HCT116 (cell line): ENCODE measurements around the gene PXDN. TPM values are rescaled to one million over a fixed set of nuclear protein-coding genes. Genes with fewer than 3 reads are reported as not detected.

Source experiments
- ATAC-seq: fragments of 200-7000 bp; cut with Tn5 transposase; 2 replicates; pipeline ENCODE4 v1.9.1; 2020; ENCODE audit warnings: mild to moderate bottlenecking, moderate library complexity
- BruUV-seq: library from RNA; stranded (reverse); fragments of 400-500 nt; replicated peaks from 2 replicates; lab custom pipeline; 2021; lab: Mats Ljungman, UMichigan
- CTCF ChIA-PET: fragments of 300-600 bp; sonication (Branson Sonifier 250); formaldehyde crosslinking; loops from one replicate; lab custom pipeline; 2021; ENCODE audit warnings: antibody characterized with exemption; lab: Charles Lee
- POLR2A ChIA-PET: fragments of 300-600, 350-600 bp; sonication (Branson Sonifier 250); formaldehyde crosslinking; loops from one replicate; lab custom pipeline; 2021; ENCODE audit warnings: antibody characterized with exemption; lab: Charles Lee
- RAD21 ChIA-PET, 2 experiments: fragments of 300-600 bp; sonication (Branson Sonifier 250); formaldehyde crosslinking; loops; one replicate each; lab custom pipeline; 2023; ENCODE audit warnings: low total read pairs in 2 of 2; ENCODE audit not compliant: uncharacterized antibody in 2 of 2, unreplicated experiment in 2 of 2, low non-redundant PET in 1 of 2; lab: Charles Lee
- DNase-seq: peaks from one replicate; pipeline ENCODE4 v3.0.0-alpha.2; 2010; ENCODE audit warnings: low read depth, low spot score
- H2AFZ ChIP-seq: fragments of 200-600 bp; shearing (Covaris generic), sonication (generic); 2 replicates; pipeline ENCODE4 v1.6.1; 2017; ENCODE audit warnings: low read depth, mixed run types, mixed read lengths, antibody characterized with exemption, low read length; ENCODE audit not compliant: poor library complexity, severe bottlenecking
- H3K27ac ChIP-seq: 2 replicates; pipeline ENCODE4 v1.5.1; 2012; ENCODE audit warnings: low read depth, low read length
- H3K27me3 ChIP-seq: fragments of 200-600 bp; sonication (generic); 2 replicates; pipeline ENCODE4 v1.6.1; 2016; ENCODE audit warnings: mixed run types, low read length, mixed read lengths; ENCODE audit not compliant: insufficient read depth
- H3K36me3 ChIP-seq, 2 experiments: fragments of 200-500 bp in 1 of 2; fragments of 200-600 bp in 1 of 2; sonication (Bioruptor generic) in 1 of 2; sonication (generic) in 1 of 2; 2 replicates each; pipeline versions ENCODE4 v1.5.1 to v1.6.1; 2014 to 2016; ENCODE audit warnings: low read length in 2 of 2, inconsistent platforms in 1 of 2, mixed read lengths in 1 of 2, mixed run types in 1 of 2; ENCODE audit not compliant: insufficient read depth in 2 of 2, control insufficient read depth in 1 of 2
- H3K4me1 ChIP-seq, 2 experiments: fragments of 200-600 bp in 1 of 2; sonication (generic) in 1 of 2; 2 replicates each; pipeline versions ENCODE4 v1.5.1 to v1.6.1; 2012 to 2017; ENCODE audit warnings: low read length in 2 of 2, inconsistent platforms in 1 of 2, mild to moderate bottlenecking in 1 of 2, mixed read lengths in 1 of 2, mixed run types in 1 of 2, moderate library complexity in 1 of 2; ENCODE audit not compliant: insufficient read depth in 2 of 2, control insufficient read depth in 1 of 2
- H3K4me2 ChIP-seq: fragments of 200-600 bp; sonication (generic); 2 replicates; pipeline ENCODE4 v1.6.1; 2017; ENCODE audit warnings: mixed run types, low read length, mixed read lengths
- H3K4me3 ChIP-seq, 2 experiments: fragments of 200-600 bp in 1 of 2; sonication (generic) in 1 of 2; replicated peaks in 1 of 2; 2 replicates each; pipeline ENCODE4 v1.5.1; 2011 to 2016; ENCODE audit warnings: low read length in 2 of 2, control low read depth in 1 of 2, low read depth in 1 of 2, mild to moderate bottlenecking in 1 of 2, mixed read lengths in 1 of 2, mixed run types in 1 of 2
- H3K79me2 ChIP-seq: fragments of 200-600 bp; sonication (generic); 2 replicates; pipeline ENCODE4 v1.6.1; 2017; ENCODE audit warnings: mild to moderate bottlenecking, mixed run types, low read length, moderate library complexity, mixed read lengths; ENCODE audit not compliant: insufficient read depth
- H3K9ac ChIP-seq: fragments of 200-600 bp; sonication (generic); 2 replicates; pipeline ENCODE4 v1.6.1; 2016; ENCODE audit warnings: low read length, mixed read lengths
- H3K9me2 ChIP-seq: fragments of 200-600 bp; sonication (generic), shearing (Covaris generic); 2 replicates; pipeline ENCODE4 v1.6.1; 2017; ENCODE audit warnings: mixed run types, mild to moderate bottlenecking, moderate library complexity; ENCODE audit not compliant: insufficient read depth
- H3K9me3 ChIP-seq, 2 experiments: fragments of 200-500 bp in 1 of 2; fragments of 200-600 bp in 1 of 2; sonication (Bioruptor generic) in 1 of 2; sonication (generic) in 1 of 2; 2 replicates each; pipeline ENCODE4 v1.6.1; 2014 to 2017; ENCODE audit warnings: low read length in 2 of 2, mixed read lengths in 2 of 2, inconsistent platforms in 1 of 2, low read depth in 1 of 2, mild to moderate bottlenecking in 1 of 2, mixed run types in 1 of 2, moderate library complexity in 1 of 2; ENCODE audit not compliant: control insufficient read depth in 1 of 2, insufficient read depth in 1 of 2
- H4K20me1 ChIP-seq: fragments of 200-600 bp; sonication (generic), shearing (Covaris generic); 2 replicates; pipeline ENCODE4 v1.6.1; 2017; ENCODE audit warnings: mixed run types, mild to moderate bottlenecking, moderate library complexity; ENCODE audit not compliant: insufficient read depth
- EGR1 ChIP-seq: IDR thresholded peaks from 2 replicates; pipeline ENCODE4 v1.6.1; 2012; ENCODE audit warnings: low read depth
- FOSL1 ChIP-seq: IDR thresholded peaks from 2 replicates; pipeline ENCODE4 v1.6.1; 2012; ENCODE audit warnings: low read depth
- ZFX ChIP-seq: fragments of 450-650 bp; IDR thresholded peaks from 2 replicates; pipeline ENCODE4 v1.6.1; 2017
- intact Hi-C: fragments of 100-400 bp; cut with micrococcal nuclease; formaldehyde crosslinking; loops from 2 replicates; pipeline ENCODE4 v1.10.0; 2022
- total RNA-seq: library from RNA; stranded (reverse); gene quantifications from one replicate; pipeline ENCODE4 v1.2.1, GENCODE V29; 2021; ENCODE audit not compliant: unreplicated experiment

Gene PXDN
- total RNA-seq, 1 experiment from 2014 or later = 10.7 TPM

DNA sequence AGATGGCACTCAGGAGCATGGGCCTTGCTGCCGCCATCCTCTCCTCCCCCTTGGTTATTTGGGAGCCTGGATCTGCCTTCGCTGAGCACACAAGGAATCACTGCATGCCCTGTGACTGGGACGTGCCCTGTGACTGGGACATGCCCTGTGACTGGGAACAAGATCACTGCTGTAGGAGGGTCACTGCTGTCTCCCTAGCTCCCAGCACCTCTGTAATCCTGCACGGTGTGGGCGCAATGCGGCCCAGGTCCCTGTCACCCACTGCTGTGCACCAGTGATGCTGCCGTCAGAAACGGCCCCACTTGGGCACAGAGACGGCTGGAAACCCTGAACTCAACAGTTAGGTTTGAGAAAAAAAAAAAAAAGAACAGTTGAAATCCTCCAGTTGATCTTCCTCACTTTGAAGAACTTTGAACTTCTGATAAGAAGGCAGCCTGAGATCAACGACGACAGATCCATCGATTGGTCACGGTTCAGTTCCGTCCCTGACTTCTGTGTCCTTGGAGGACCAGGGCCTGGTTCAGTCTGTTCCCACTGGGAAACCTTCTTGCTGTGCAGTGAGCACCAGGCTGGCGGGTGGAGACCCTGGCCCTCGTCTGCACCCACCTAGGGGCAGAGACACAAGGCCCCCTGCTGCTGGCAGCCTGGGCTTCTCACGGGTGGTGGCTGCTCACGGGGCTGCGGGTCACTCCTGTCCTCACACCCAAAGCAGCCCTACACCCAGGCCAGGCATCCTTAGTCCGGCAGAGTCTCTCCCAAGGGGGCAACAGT is 125.9 kb downstream of the PXDN start:
- no TSS peak for BruUV-seq
- DNase-seq (no peak), ATAC-seq (no peak)
- Histone ChIP-seq H3K27me3 (peaks cover 18% of the 10 kb centered on the region), H3K4me1 (peaks cover 2 to 7% of the 10 kb centered on the region in 2 experiments; a peak in 3 of 4 replicates), H2AFZ (no peak overlapping the region), H3K9me3 (no peaks in the 10 kb centered on the region), H3K4me2 (no peak overlapping the region), H3K79me2 (no peaks in the 10 kb centered on the region), H3K4me3 (no peak overlapping the region), H3K36me3 (no peaks in the 10 kb centered on the region), H3K27ac (no peak overlapping the region), H4K20me1 (no peaks in the 10 kb centered on the region), H3K9ac (no peak overlapping the region), H3K9me2 (no peaks in the 10 kb centered on the region)
- CTCF ChIA-PET = no interaction called here
- POLR2A ChIA-PET = no interaction called here
- RAD21 ChIA-PET = no interaction called here
- no peak for TF ChIP-seq ZFX
- intact Hi-C loops = no loop called here

DNA sequence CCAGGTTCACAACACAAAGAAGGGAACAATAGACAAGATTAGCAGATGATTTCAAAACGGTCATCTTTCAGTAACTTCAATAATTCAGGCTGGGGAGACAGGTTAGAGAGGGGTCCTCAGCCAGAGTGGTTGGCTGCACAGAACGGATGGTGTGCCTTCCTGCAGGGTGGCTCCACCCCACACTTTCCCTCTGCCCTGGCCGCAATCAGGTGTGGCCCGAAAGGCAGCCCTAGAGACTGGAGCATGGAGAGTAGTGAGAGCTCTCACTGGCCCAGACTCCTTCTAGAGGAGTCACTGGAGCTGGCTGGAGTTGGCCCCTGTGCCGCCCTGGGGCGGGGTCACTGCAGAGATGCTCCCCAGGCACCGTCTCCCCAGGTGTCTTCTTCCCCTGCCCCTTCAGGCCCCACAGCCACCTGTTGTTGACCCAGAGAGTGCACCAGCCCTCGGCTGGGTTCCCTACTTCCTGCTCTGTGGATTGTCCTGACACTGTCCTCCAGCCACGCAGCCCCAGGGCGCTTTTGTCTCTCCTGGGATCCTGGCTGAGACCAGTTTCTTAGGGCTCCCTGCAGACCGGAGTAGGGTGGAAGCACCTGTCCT is 126.8 kb downstream of the PXDN start:
- Histone ChIP-seq H3K27ac (no peak overlapping the region), H3K27me3 (peaks cover 20% of the 10 kb centered on the region), H3K4me3 (no peak overlapping the region), H4K20me1 (no peaks in the 10 kb centered on the region), H3K36me3 (no peaks in the 10 kb centered on the region), H2AFZ (no peak overlapping the region), H3K9me2 (no peaks in the 10 kb centered on the region), H3K9me3 (no peaks in the 10 kb centered on the region), H3K9ac (no peak overlapping the region), H3K4me2 (no peak overlapping the region), H3K4me1 (peaks cover 2 to 7% of the 10 kb centered on the region in 2 experiments; a peak in 3 of 4 replicates), H3K79me2 (no peaks in the 10 kb centered on the region)
- no peak for ATAC-seq
- intact Hi-C loops = no loop called here
- DNase-seq = no peak
- ChIA-PET RAD21 (no interaction called here), CTCF (no interaction called here), POLR2A (no interaction called here)
- TF ChIP-seq FOSL1 = no peak
- no peak for TF ChIP-seq EGR1
- BruUV-seq = no TSS peak
